Activated naive CD4-positive, alpha-beta T cell treated with anti-CD3 and anti-CD28 coated beads, Interleukin-2, amount 10 ng/mL, durations not matched to agents 7 days and 5 days (primary cell): ENCODE results near the gene INSYN2B.
A peak's percentile ranks its signal among the peaks of the same experiment; 100 is the strongest.
"Not testable (repeated sequence)": the region's sequence is repeated elsewhere in the genome, so short reads cannot be mapped to it uniquely, and the experiment has no call there.

ENCODE experiments used
- CTCF ChIA-PET: fragments of 350-600 bp; sonication (Branson Sonifier 250); formaldehyde crosslinking; loops from one replicate; lab custom pipeline; 2021; ENCODE audit warnings: antibody characterized with exemption; lab: Charles Lee
- DNase-seq: peaks from one replicate; pipeline ENCODE4 v3.0.0-alpha.2; 2020
- H3K27ac Mint-ChIP-seq: one replicate; pipeline ENCODE4 v1.8.0; 2021; ENCODE audit warnings: mild to moderate bottlenecking, moderate library complexity, mixed read lengths
- H3K27me3 Mint-ChIP-seq: one replicate; pipeline ENCODE4 v1.8.0; 2021; ENCODE audit warnings: mild to moderate bottlenecking, mixed read lengths
- H3K36me3 Mint-ChIP-seq: one replicate; pipeline ENCODE4 v1.8.0; 2021; ENCODE audit warnings: mixed read lengths
- H3K4me1 Mint-ChIP-seq: one replicate; pipeline ENCODE4 v1.8.0; 2021; ENCODE audit warnings: mixed read lengths
- H3K4me3 Mint-ChIP-seq: one replicate; pipeline ENCODE4 v1.8.0; 2021; ENCODE audit warnings: mild to moderate bottlenecking, moderate library complexity, mixed read lengths
- H3K9me3 Mint-ChIP-seq: one replicate; pipeline ENCODE4 v1.8.0; 2021; ENCODE audit warnings: mixed read lengths

Gene INSYN2B

GRCh38 chr5:169956756-169957155 lies 23.5 kb downstream of the INSYN2B start:
- H3K9me3 Mint-ChIP-seq, result no peaks in the 10 kb centered on the region
- no peak overlapping the region for H3K27ac Mint-ChIP-seq
- H3K4me3 Mint-ChIP-seq, result no peak overlapping the region
- H3K36me3 Mint-ChIP-seq, result peaks cover 18% of the 10 kb centered on the region
- H3K27me3 Mint-ChIP-seq, result no peaks in the 10 kb centered on the region
- CTCF ChIA-PET, result no interaction called here
- no peaks in the 10 kb centered on the region for H3K4me1 Mint-ChIP-seq
- no peak for DNase-seq

GRCh38 chr5:169956126-169956525 lies 24.2 kb downstream of the INSYN2B start:
- H3K9me3 Mint-ChIP-seq, result no peaks in the 10 kb centered on the region
- CTCF ChIA-PET, result no interaction called here

GRCh38 chr5:169954786-169955185 lies 25.5 kb downstream of the INSYN2B start:
- CTCF ChIA-PET, result no interaction called here
- Mint-ChIP-seq H3K4me1 (no peaks in the 10 kb centered on the region), H3K27me3 (no peaks in the 10 kb centered on the region), H3K9me3 (no peaks in the 10 kb centered on the region), H3K27ac (no peak overlapping the region), H3K36me3 (peaks cover 23% of the 10 kb centered on the region), H3K4me3 (no peak overlapping the region)
- DNase-seq, result no peak

More at GRCh38 chr5:169956126-169956525, 24.2 kb downstream of the INSYN2B start:
- Mint-ChIP-seq H3K27ac (no peak overlapping the region), H3K36me3 (peaks cover 19% of the 10 kb centered on the region), H3K4me1 (no peaks in the 10 kb centered on the region), H3K4me3 (no peak overlapping the region), H3K27me3 (no peaks in the 10 kb centered on the region)
- no peak for DNase-seq

- not testable (repeated sequence) for H3K4me1 Mint-ChIP-seq, DNase-seq, H3K27me3 Mint-ChIP-seq, H3K4me3 Mint-ChIP-seq, H3K27ac Mint-ChIP-seq, H3K9me3 Mint-ChIP-seq
- H3K36me3 Mint-ChIP-seq, result peaks cover 25% of the 10 kb centered on the region
- CTCF ChIA-PET, result interaction anchor here (0.7 kb wide), 1 partner anchor 33 kb away, joined by 3 read pairs; no protein-coding TSS in a partner anchor
Measured at GRCh38 chr5:169953196-169953595, 27.1 kb downstream of the INSYN2B start.

GRCh38 chr5:169950333-169950732 lies 30.0 kb downstream of the INSYN2B start:
- H3K36me3 Mint-ChIP-seq, result peaks cover 27% of the 10 kb centered on the region
- H3K4me1 Mint-ChIP-seq, result no peaks in the 10 kb centered on the region
- CTCF ChIA-PET, result no interaction called here
- no peaks in the 10 kb centered on the region for H3K27me3 Mint-ChIP-seq
- H3K9me3 Mint-ChIP-seq, result no peaks in the 10 kb centered on the region
- H3K27ac Mint-ChIP-seq, result no peak overlapping the region
- DNase-seq, result no peak
- no peak overlapping the region for H3K4me3 Mint-ChIP-seq

- H3K4me1 Mint-ChIP-seq, result peaks cover 3% of the 10 kb centered on the region
- H3K27me3 Mint-ChIP-seq, result no peaks in the 10 kb centered on the region
- CTCF ChIA-PET, result interaction anchor here (0.6 kb wide), 1 partner anchor 912 kb away, joined by 3 read pairs; no protein-coding TSS in a partner anchor
- peak overlapping the region; percentile 33 for H3K27ac Mint-ChIP-seq
- peaks cover 22% of the 10 kb centered on the region for H3K36me3 Mint-ChIP-seq
- DNase-seq, result no peak
- no peak overlapping the region for H3K4me3 Mint-ChIP-seq
- H3K9me3 Mint-ChIP-seq, result no peaks in the 10 kb centered on the region
Measured at GRCh38 chr5:169946743-169947295, 33.5 kb downstream of the INSYN2B start.

GRCh38 chr5:169945831-169946261 lies 34.4 kb downstream of the INSYN2B start:
- peaks cover 3% of the 10 kb centered on the region for H3K4me1 Mint-ChIP-seq
- H3K9me3 Mint-ChIP-seq, result no peaks in the 10 kb centered on the region
- H3K4me3 Mint-ChIP-seq, result no peak overlapping the region
- CTCF ChIA-PET, result no interaction called here
- H3K27ac Mint-ChIP-seq, result no peak overlapping the region
- H3K36me3 Mint-ChIP-seq, result peaks cover 21% of the 10 kb centered on the region
- no peaks in the 10 kb centered on the region for H3K27me3 Mint-ChIP-seq
- DNase-seq, result no peak

- no peaks in the 10 kb centered on the region for H3K9me3 Mint-ChIP-seq
Measured at GRCh38 chr5:169944922-169945680, 35.2 kb downstream of the INSYN2B start.

GRCh38 chr5:169944115-169944514 lies 36.2 kb downstream of the INSYN2B start:
- Mint-ChIP-seq H3K4me1 (peaks cover 3% of the 10 kb centered on the region), H3K27me3 (no peaks in the 10 kb centered on the region), H3K9me3 (no peaks in the 10 kb centered on the region), H3K36me3 (peaks cover 14% of the 10 kb centered on the region), H3K27ac (no peak overlapping the region), H3K4me3 (no peak overlapping the region)
- DNase-seq, result no peak
- CTCF ChIA-PET, result no interaction called here

More at GRCh38 chr5:169944922-169945680, 35.2 kb downstream of the INSYN2B start:
- CTCF ChIA-PET, result no interaction called here
- no peak for DNase-seq
- Mint-ChIP-seq H3K4me3 (no peak overlapping the region), H3K27me3 (no peaks in the 10 kb centered on the region), H3K4me1 (peaks cover 3% of the 10 kb centered on the region), H3K36me3 (peaks cover 20% of the 10 kb centered on the region), H3K27ac (peak overlapping the region; percentile 4)

GRCh38 chr5:169943026-169943425 lies 37.3 kb downstream of the INSYN2B start:
- Mint-ChIP-seq H3K4me3 (no peak overlapping the region), H3K9me3 (no peaks in the 10 kb centered on the region), H3K27me3 (no peaks in the 10 kb centered on the region), H3K36me3 (peaks cover 14% of the 10 kb centered on the region), H3K4me1 (peaks cover 3% of the 10 kb centered on the region), H3K27ac (no peak overlapping the region)
- DNase-seq, result no peak
- CTCF ChIA-PET, result interaction anchor here (1.0 kb wide), 1 partner anchor 37 kb away, joined by 3 read pairs; the partner anchor contains the start of gene INSYN2B

- CTCF ChIA-PET, result no interaction called here
- no peak overlapping the region for H3K4me3 Mint-ChIP-seq
- no peak for DNase-seq
- no peak overlapping the region for H3K27ac Mint-ChIP-seq
- H3K27me3 Mint-ChIP-seq, result no peaks in the 10 kb centered on the region
- peaks cover 15% of the 10 kb centered on the region for H3K36me3 Mint-ChIP-seq
- peaks cover 3% of the 10 kb centered on the region for H3K4me1 Mint-ChIP-seq
- H3K9me3 Mint-ChIP-seq, result no peaks in the 10 kb centered on the region
Measured at GRCh38 chr5:169942181-169942580, 38.1 kb downstream of the INSYN2B start.

GRCh38 chr5:169941542-169941941 lies 38.8 kb downstream of the INSYN2B start:
- CTCF ChIA-PET, result no interaction called here
- no peaks in the 10 kb centered on the region for H3K9me3 Mint-ChIP-seq
- peaks cover 3% of the 10 kb centered on the region for H3K4me1 Mint-ChIP-seq
- H3K27ac Mint-ChIP-seq, result no peak overlapping the region
- no peak overlapping the region for H3K4me3 Mint-ChIP-seq
- DNase-seq, result no peak
- H3K27me3 Mint-ChIP-seq, result no peaks in the 10 kb centered on the region
- peaks cover 10% of the 10 kb centered on the region for H3K36me3 Mint-ChIP-seq

- Mint-ChIP-seq H3K4me1 (peaks cover 18% of the 10 kb centered on the region), H3K9me3 (no peaks in the 10 kb centered on the region), H3K27me3 (no peaks in the 10 kb centered on the region), H3K36me3 (peaks cover 14% of the 10 kb centered on the region), H3K4me3 (no peak overlapping the region), H3K27ac (no peak overlapping the region)
- no peak for DNase-seq
- CTCF ChIA-PET, result interaction anchor here (1.4 kb wide), 1 partner anchor 29 kb away, joined by 3 read pairs; no protein-coding TSS in a partner anchor
Measured at GRCh38 chr5:169939731-169940130, 40.6 kb downstream of the INSYN2B start.

- no peak for DNase-seq
- CTCF ChIA-PET, result no interaction called here
- no peaks in the 10 kb centered on the region for H3K27me3 Mint-ChIP-seq
- no peaks in the 10 kb centered on the region for H3K9me3 Mint-ChIP-seq
- peaks cover 19% of the 10 kb centered on the region for H3K4me1 Mint-ChIP-seq
- H3K4me3 Mint-ChIP-seq, result no peak overlapping the region
- H3K36me3 Mint-ChIP-seq, result peaks cover 17% of the 10 kb centered on the region
- H3K27ac Mint-ChIP-seq, result no peak overlapping the region
Measured at GRCh38 chr5:169938439-169938838, 41.9 kb downstream of the INSYN2B start.

- H3K27me3 Mint-ChIP-seq, result no peaks in the 10 kb centered on the region
- peaks cover 19% of the 10 kb centered on the region for H3K4me1 Mint-ChIP-seq
- no peak for DNase-seq
- CTCF ChIA-PET, result no interaction called here
- H3K36me3 Mint-ChIP-seq, result peaks cover 25% of the 10 kb centered on the region
- no peak overlapping the region for H3K27ac Mint-ChIP-seq
- H3K4me3 Mint-ChIP-seq, result no peak overlapping the region
- H3K9me3 Mint-ChIP-seq, result no peaks in the 10 kb centered on the region
Measured at GRCh38 chr5:169935762-169936161, 44.5 kb downstream of the INSYN2B start.
